ENCODE results near the gene ARHGEF1. TPM values are rescaled to one million over a fixed set of nuclear protein-coding genes. Genes with fewer than 3 reads are reported as not detected.
A peak's percentile ranks its signal among the peaks of the same experiment; 100 is the strongest.

Gene ARHGEF1
- total and polyA plus RNA-seq, 4 experiments from 2014 or later: 140 to 992 (median 640) TPM

DNA sequence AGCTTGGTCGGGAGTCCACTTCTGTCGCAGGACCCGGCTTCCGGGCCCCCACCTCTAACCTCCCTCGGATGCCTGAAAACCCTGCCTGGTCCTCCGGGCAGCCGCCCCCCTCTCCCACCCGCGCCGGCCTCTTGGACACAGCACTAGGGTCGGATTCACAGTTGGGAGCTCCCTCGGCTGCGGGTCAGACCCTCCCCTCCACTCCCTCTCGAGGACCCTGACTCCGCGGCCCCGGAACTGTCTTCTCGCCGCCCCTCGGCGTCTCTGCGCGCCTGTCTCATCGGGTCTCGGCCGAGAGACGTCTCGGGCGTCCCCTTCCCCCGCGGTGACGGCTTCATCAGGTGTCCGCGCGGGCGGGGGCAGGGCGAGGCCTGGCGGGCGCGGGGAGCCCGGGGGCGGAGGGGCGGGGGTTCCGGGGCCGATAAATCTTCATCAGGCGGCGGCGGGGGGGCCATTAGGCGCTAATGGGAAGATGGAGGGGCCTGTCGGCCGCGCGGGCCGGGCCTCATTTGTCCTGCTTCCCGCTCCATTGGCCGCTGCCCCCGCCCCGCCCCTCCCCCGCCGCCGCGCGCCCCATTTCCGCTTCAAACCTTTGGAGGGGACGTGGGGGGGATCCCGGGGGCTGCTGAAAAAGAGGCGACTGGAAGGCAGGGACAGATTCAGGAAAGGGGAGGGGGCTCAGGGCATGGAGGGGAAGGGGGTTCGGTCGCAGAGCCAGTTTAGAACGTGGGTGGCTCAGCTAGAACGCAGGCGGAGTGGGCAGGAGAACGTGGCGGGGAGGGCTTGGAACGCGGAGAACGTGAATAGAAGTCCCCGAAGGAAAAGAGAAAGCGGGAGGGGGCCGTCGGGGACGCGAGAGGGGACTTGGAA lies 57.1 kb downstream of the ARHGEF1 start:
- Histone ChIP-seq H3K27me3 (ENCODE audit: insufficient read depth, low read length) (no peaks in the 10 kb centered on the region), H3K36me3 (ENCODE audit: insufficient read depth, low read length) (no peaks in the 10 kb centered on the region), H3K9me3 (ENCODE audit: control insufficient read depth in 1 of 2, low read length in 2 of 2) (no peaks in the 10 kb centered on the region), H3K27ac (ENCODE audit: low read depth, low read length) (no peak overlapping the region), H3K4me1 (ENCODE audit: insufficient read depth, low read length) (peaks cover 35% of the 10 kb centered on the region), H3K4me3 (ENCODE audit: low read length in 2 of 2) (peak overlapping the region in 1 of 2 donors; percentile 43)
- Mint-ChIP-seq H3K27me3 (peaks cover 1 to 5% of the 10 kb centered on the region in 2 donors), H3K9me3 (peaks cover 0 to under 1% (median 0%) of the 10 kb centered on the region in 8 donors), H3K36me3 (peaks cover 0 to under 1% of the 10 kb centered on the region in 2 donors), H3K4me3 (peak overlapping the region; percentile 84 to 90 (median 86)), H3K4me1 (peaks cover 17 to 53% (median 34%) of the 10 kb centered on the region in 4 donors), H3K27ac (peak overlapping the region; percentile 57 to 93 (median 90))
- intact Hi-C loops (cut with micrococcal nuclease): no loop called here
- DNase-seq: peak in 2 of 5 donors; percentile 28 to 55
- ChIA-PET POLR2A (ENCODE audit: partially characterized antibody) (interaction anchor here (0.7 to 1.5 kb wide), 6 partner anchors 19 to 81 kb away, joined by 3 to 10 read pairs (median 4); partner anchors contain the start of genes RABAC1 and RPS19), CTCF (ENCODE audit: partially characterized antibody) (interaction anchor here (1.7 kb wide), 1 partner anchor 10 kb away, joined by 5 read pairs; no protein-coding TSS in a partner anchor)

DNA sequence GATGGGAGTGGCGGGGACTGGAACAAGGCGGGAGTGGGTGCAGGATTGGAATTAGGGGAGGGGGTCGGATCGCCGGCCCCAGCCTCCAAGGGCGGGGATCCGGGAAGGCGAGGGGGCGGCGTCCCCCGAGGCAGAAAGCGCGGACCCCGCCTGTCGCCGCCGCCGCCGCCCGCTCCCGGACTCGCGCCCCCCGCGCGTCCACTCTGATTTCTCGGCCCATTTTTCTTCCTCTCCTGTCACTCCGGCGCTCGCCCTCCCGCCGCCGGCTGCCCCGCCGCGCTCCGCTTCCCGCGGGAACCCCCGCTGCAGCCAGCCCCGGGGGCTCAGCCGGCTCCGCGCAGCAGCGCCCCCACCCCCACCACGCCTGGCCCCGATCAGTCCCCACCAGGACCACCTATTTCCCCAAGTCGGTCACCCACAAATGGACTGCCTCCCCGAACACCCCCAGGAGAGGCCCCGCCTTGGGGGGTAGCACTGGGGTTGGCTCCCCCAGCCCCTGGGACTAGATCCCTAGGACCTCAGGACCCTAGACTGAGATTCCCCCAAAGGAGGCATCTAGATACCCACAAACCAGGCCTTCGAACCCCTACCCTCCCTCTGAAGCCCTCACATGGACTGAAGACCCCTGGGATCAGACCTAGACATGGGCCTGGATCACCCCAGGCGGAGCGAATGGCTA lies 57.9 kb downstream of the ARHGEF1 start:
- ChIA-PET CTCF (ENCODE audit: partially characterized antibody) (interaction anchor here (1.7 kb wide), 1 partner anchor 10 kb away, joined by 5 read pairs; no protein-coding TSS in a partner anchor), POLR2A (ENCODE audit: partially characterized antibody) (interaction anchor here (1.3 to 1.5 kb wide), 2 partner anchors 53 to 81 kb away, joined by 3 to 10 read pairs; partner anchors contain the start of gene RPS19)
- Histone ChIP-seq H3K4me3 (ENCODE audit: low read length in 2 of 2) (peak overlapping the region in 1 of 2 donors; percentile 43), H3K27me3 (ENCODE audit: insufficient read depth, low read length) (no peaks in the 10 kb centered on the region), H3K9me3 (ENCODE audit: control insufficient read depth in 1 of 2, low read length in 2 of 2) (no peaks in the 10 kb centered on the region), H3K4me1 (ENCODE audit: insufficient read depth, low read length) (peaks cover 37% of the 10 kb centered on the region), H3K27ac (ENCODE audit: low read depth, low read length) (no peak overlapping the region), H3K36me3 (ENCODE audit: insufficient read depth, low read length) (no peaks in the 10 kb centered on the region)
- intact Hi-C loops (cut with micrococcal nuclease): no loop called here
- Mint-ChIP-seq H3K36me3 (peaks cover 0 to 1% of the 10 kb centered on the region in 2 donors), H3K4me3 (peak overlapping the region; percentile 84 to 90 (median 86)), H3K4me1 (peaks cover 19 to 56% (median 36%) of the 10 kb centered on the region in 4 donors), H3K9me3 (peaks cover 0 to 4% (median 0%) of the 10 kb centered on the region in 8 donors), H3K27ac (peak overlapping the region in 6 of 7 donors; percentile 68 to 93 (median 87)), H3K27me3 (peaks cover 0 to 2% of the 10 kb centered on the region in 2 donors)
- no peak for DNase-seq

DNA sequence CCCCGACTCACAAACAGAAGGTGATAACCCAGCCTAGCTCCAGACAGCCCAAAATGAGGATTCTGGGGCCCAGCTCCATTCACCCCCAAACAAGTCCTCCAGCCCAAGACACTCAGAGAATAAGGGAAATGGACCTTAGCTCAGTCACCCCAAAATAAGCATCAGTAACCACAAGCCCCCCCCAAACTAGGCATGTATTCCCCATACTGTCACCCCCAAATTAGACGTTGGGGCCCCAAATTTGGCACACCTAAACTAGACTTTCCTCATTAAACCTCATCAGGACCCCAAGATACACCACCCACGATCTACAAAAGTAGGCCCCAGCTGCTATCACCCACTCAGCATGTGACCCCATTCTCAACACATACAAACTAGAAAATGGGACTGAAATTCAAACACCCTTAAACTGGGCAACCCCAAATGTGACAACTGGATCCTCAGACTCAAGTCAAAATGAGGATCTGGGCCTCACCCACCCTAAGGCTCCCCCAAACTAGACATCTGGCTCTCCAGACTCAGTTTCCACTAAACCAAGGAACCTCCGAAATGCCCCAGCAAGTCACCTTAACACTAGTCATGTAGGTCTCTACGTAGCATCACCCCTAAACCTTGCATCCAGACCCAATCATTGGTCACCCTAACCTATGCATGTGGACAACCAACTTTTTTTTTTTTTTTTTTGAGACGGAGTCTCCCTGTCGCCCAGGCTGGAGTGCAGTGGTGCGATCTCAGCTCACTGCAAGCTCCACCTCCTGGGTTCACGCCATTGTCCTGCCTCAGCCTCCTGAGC lies 58.6 kb downstream of the ARHGEF1 start:
- H3K4me1 Mint-ChIP-seq: peaks cover 20 to 54% (median 35%) of the 10 kb centered on the region in 4 donors
- Histone ChIP-seq H3K4me1 (ENCODE audit: insufficient read depth, low read length) (peaks cover 37% of the 10 kb centered on the region), H3K9me3 (ENCODE audit: control insufficient read depth in 1 of 2, low read length in 2 of 2) (no peaks in the 10 kb centered on the region), H3K4me3 (ENCODE audit: low read length in 2 of 2) (no peak overlapping the region), H3K27me3 (ENCODE audit: insufficient read depth, low read length) (no peaks in the 10 kb centered on the region), H3K36me3 (ENCODE audit: insufficient read depth, low read length) (no peaks in the 10 kb centered on the region), H3K27ac (ENCODE audit: low read depth, low read length) (no peak overlapping the region)
- CTCF ChIA-PET (ENCODE audit: partially characterized antibody): interaction anchor here (2.2 kb wide), 1 partner anchor 82 kb away, joined by 11 read pairs; the partner anchor contains the start of gene RPS19
- peaks cover 0 to 1% of the 10 kb centered on the region in 2 donors for H3K36me3 Mint-ChIP-seq
- intact Hi-C loops (cut with micrococcal nuclease): no loop called here
- peaks cover 0 to 2% of the 10 kb centered on the region in 2 donors for H3K27me3 Mint-ChIP-seq
- peak overlapping the region; percentile 50 to 81 (median 64) for H3K4me3 Mint-ChIP-seq
- no peak for DNase-seq
- POLR2A ChIA-PET (ENCODE audit: partially characterized antibody): interaction anchor here (1.3 to 6.4 kb wide), 4 partner anchors 29 to 81 kb away, joined by 3 to 106 read pairs (median 6); partner anchors contain the start of genes ARHGEF1 and RPS19
- peak overlapping the region; percentile 49 to 85 (median 83) for H3K27ac Mint-ChIP-seq
- peaks cover 0 to 4% (median 0%) of the 10 kb centered on the region in 8 donors for H3K9me3 Mint-ChIP-seq

DNA sequence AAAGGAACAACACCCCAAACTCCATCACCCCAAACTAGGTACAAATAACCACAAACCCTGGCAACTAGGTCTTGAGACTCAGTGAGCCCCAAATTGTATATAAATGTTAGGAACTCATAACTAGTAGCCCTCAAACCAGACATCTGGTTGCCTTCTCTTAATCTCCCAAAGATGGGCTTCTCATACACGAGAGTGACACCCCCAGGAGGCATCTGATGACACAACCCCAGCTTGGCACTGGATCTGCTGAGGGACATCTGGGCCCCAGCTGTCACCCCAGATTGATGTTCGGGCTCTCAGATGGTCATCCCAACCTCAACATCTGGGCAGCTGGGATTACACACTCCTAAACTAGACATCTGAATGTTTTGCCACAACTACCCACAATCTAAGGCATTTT lies 61.4 kb downstream of the ARHGEF1 start:
- H3K27ac ChIP-seq (ENCODE audit: low read depth, low read length): peak overlapping the region; percentile 41
- H3K27me3 ChIP-seq (ENCODE audit: insufficient read depth, low read length): no peaks in the 10 kb centered on the region
- Mint-ChIP-seq H3K4me3 (peak overlapping the region in 1 of 8 donors; percentile 86), H3K27me3 (peaks cover 0 to 2% of the 10 kb centered on the region in 2 donors), H3K9me3 (peaks cover 0 to 4% (median 0%) of the 10 kb centered on the region in 8 donors), H3K27ac (peak overlapping the region; percentile 95 to 100 (median 99)), H3K36me3 (peaks cover 0 to 1% of the 10 kb centered on the region in 2 donors), H3K4me1 (peaks cover 23 to 64% (median 38%) of the 10 kb centered on the region in 4 donors)
- no peak overlapping the region for H3K4me3 ChIP-seq (ENCODE audit: low read length in 2 of 2)
- intact Hi-C loops (cut with micrococcal nuclease): no loop called here
- no peaks in the 10 kb centered on the region for H3K9me3 ChIP-seq (ENCODE audit: control insufficient read depth in 1 of 2, low read length in 2 of 2)
- peaks cover 41% of the 10 kb centered on the region for H3K4me1 ChIP-seq (ENCODE audit: insufficient read depth, low read length)
- POLR2A ChIA-PET (ENCODE audit: partially characterized antibody): interaction anchor here (1.0 to 6.4 kb wide), 8 partner anchors 10 to 84 kb away, joined by 3 to 106 read pairs (median 18); partner anchors contain the start of genes ARHGEF1, CD79A, ERFL and RPS19
- no peaks in the 10 kb centered on the region for H3K36me3 ChIP-seq (ENCODE audit: insufficient read depth, low read length)
- CTCF ChIA-PET (ENCODE audit: partially characterized antibody): interaction anchor here (1.1 to 9.6 kb wide), 5 partner anchors 14 to 93 kb away, joined by 3 to 85 read pairs (median 15); partner anchors contain the start of gene RPS19
- DNase-seq: no peak

DNA sequence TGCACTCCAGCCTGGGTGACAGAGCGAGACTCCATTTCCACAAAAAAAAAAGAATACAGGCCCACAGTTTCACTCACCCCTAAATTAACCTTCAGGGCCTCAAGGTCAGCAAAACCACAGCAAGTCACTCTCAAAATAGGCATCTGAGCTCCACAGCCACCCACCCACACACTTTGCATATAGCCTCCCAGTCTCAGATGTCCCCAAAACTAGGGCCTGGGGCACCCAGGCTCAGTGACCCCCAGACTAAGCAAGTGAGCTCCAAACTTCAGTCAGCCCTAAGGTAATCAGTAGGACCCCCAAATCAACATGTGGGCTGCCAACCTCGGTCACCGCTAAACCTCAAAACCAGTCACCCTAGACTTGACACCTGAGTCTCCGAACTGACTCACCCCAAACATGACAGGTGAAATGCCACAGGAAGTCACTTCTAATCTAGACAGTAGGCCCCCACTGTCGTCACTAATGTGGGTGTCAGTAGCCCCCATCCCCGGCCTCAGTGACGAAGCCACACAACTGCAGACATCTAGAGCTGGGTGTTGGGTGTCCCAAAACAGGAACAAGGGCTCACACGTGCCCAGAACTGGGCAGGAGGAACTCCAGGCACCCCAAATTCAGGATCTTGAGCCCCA lies 62.3 kb downstream of the ARHGEF1 start:
- intact Hi-C loops (cut with micrococcal nuclease): loop anchor here (1.0 to 5.0 kb wide), 2 partner anchors 8 to 33 kb away; no protein-coding TSS in a partner anchor
- POLR2A ChIA-PET (ENCODE audit: partially characterized antibody): interaction anchor here (0.7 to 6.4 kb wide), 16 partner anchors 9 to 85 kb away, joined by 3 to 106 read pairs (median 8); partner anchors contain the start of genes ARHGEF1, CD79A, ERFL and RABAC1
- Histone ChIP-seq H3K36me3 (ENCODE audit: insufficient read depth, low read length) (no peaks in the 10 kb centered on the region), H3K27me3 (ENCODE audit: insufficient read depth, low read length) (no peaks in the 10 kb centered on the region), H3K9me3 (ENCODE audit: control insufficient read depth in 1 of 2, low read length in 2 of 2) (no peaks in the 10 kb centered on the region), H3K27ac (ENCODE audit: low read depth, low read length) (peak overlapping the region; percentile 41), H3K4me3 (ENCODE audit: low read length in 2 of 2) (no peak overlapping the region), H3K4me1 (ENCODE audit: insufficient read depth, low read length) (peaks cover 38% of the 10 kb centered on the region)
- Mint-ChIP-seq H3K27me3 (peaks cover 0 to 2% of the 10 kb centered on the region in 2 donors), H3K9me3 (peaks cover 0 to 4% (median 0%) of the 10 kb centered on the region in 8 donors), H3K36me3 (peaks cover 0 to 1% of the 10 kb centered on the region in 2 donors), H3K4me1 (peaks cover 23 to 63% (median 38%) of the 10 kb centered on the region in 4 donors), H3K27ac (peak overlapping the region; percentile 95 to 100 (median 99)), H3K4me3 (peak overlapping the region; percentile 59 to 86 (median 68))
- DNase-seq: peak; percentile 88 to 99 (median 90)
- CTCF ChIA-PET (ENCODE audit: partially characterized antibody): interaction anchor here (0.8 to 9.6 kb wide), 11 partner anchors 8 to 239 kb away, joined by 3 to 85 read pairs (median 6); partner anchors contain the start of genes RABAC1 and RPS19
